Mammary epithelial cell (primary cell): ENCODE data around the gene KIRREL3.

ENCODE experiments used
- EZH2 ChIP-seq: IDR thresholded peaks from 2 replicates; pipeline ENCODE4 v1.6.1; 2012; ENCODE audit warnings: low read length, inconsistent platforms, borderline replicate concordance
- TF ChIP-seq, protein P1 (sequence below), 2 donors: IDR thresholded peaks in 1 of 2; conservative IDR thresholded peaks in 1 of 2; 2 replicates each; pipeline ENCODE4 v1.5.1; 2011 to 2012; ENCODE audit warnings: inconsistent platforms in 2 of 2, low read length in 2 of 2, mild to moderate bottlenecking in 2 of 2, control low read depth in 1 of 2, low read depth in 1 of 2; ENCODE audit not compliant: insufficient read depth in 1 of 2; ENCODE audit errors: extremely low read depth in 1 of 2

DNA sequence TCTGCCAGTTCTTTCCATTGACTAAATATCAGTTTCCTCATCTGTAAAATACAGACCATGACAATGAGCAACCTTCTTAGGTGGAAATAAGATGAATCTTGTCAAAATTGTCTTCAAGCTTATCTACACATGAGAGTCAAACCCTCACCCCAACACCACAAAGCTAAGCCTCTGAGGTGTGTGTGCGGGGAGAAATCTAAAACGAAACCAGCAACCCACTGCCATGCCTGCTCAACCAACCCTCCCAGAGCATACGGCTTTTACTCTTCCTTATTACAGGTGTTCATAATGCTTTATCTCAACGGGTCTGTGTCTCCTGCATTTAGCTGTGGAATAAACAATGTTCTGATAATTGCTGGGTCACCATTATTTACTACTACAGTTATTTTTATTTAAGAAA lies 235.4 kb downstream of the KIRREL3 start:
- TF ChIP-seq, protein P1, sequence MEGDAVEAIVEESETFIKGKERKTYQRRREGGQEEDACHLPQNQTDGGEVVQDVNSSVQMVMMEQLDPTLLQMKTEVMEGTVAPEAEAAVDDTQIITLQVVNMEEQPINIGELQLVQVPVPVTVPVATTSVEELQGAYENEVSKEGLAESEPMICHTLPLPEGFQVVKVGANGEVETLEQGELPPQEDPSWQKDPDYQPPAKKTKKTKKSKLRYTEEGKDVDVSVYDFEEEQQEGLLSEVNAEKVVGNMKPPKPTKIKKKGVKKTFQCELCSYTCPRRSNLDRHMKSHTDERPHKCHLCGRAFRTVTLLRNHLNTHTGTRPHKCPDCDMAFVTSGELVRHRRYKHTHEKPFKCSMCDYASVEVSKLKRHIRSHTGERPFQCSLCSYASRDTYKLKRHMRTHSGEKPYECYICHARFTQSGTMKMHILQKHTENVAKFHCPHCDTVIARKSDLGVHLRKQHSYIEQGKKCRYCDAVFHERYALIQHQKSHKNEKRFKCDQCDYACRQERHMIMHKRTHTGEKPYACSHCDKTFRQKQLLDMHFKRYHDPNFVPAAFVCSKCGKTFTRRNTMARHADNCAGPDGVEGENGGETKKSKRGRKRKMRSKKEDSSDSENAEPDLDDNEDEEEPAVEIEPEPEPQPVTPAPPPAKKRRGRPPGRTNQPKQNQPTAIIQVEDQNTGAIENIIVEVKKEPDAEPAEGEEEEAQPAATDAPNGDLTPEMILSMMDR (conservative IDR thresholded peaks at IDR 0.05 in 1 of 2, IDR thresholded peaks at IDR 0.05 in 1 of 2; ENCODE audit: extremely low read depth in 1 of 2, insufficient read depth in 1 of 2, low read depth in 1 of 2, low read length in 2 of 2) = no peak
- no peak for TF ChIP-seq EZH2
